ENCODE measurements around the gene NOXRED1. TPM values are rescaled to one million over a fixed set of nuclear protein-coding genes. Genes with fewer than 3 reads are reported as not detected.

Gene NOXRED1
- total RNA-seq, 3 donors from 2014 or later, result 0.15 to 0.18 TPM; not detected in 1

Other genes starting within 250 kb of the NOXRED1 start
- under 1 TPM; 0.65 to 0.91 (median 0.87) TPM for gene TMEM63C, start 241.7 kb downstream of the NOXRED1 start, total RNA-seq
- gene NGB, start 152.3 kb downstream of the NOXRED1 start, total RNA-seq, result not detected
- gene POMT2, start 102.6 kb downstream of the NOXRED1 start, total RNA-seq, result 10 to 100 TPM; 18.0 to 22.2 (median 19.2) TPM
- gene GSTZ1, start 102.5 kb downstream of the NOXRED1 start, total RNA-seq, result 1 to 10 TPM; 5.5 to 9.2 (median 8.1) TPM
- gene TMED8, start 46.4 kb downstream of the NOXRED1 start, total RNA-seq, result 10 to 100 TPM; 16.1 to 17.1 (median 16.2) TPM
- gene SAMD15, start 46.1 kb downstream of the NOXRED1 start, total RNA-seq, result under 1 TPM; 0.61 to 0.90 (median 0.82) TPM
- gene VIPAS39, start 34.1 kb upstream of the NOXRED1 start, total RNA-seq, result 10 to 100 TPM; 12.7 to 15.7 (median 13.9) TPM
- 100 to 1,000 TPM; 339 to 369 (median 361) TPM for gene AHSA1, start 34.6 kb upstream of the NOXRED1 start, total RNA-seq
- not detected for gene ISM2, start 75.3 kb upstream of the NOXRED1 start, total RNA-seq
- gene SPTLC2, start 193.1 kb upstream of the NOXRED1 start, total RNA-seq, result 10 to 100 TPM; 18.1 to 23.7 (median 23.2) TPM

All from activated T-cell treated with anti-CD3 and anti-CD28 coated beads, Interleukin-2, amount 50 U/mL, for 4 hours (primary cell).